Measurements from ENCODE around the gene ADCY4. TPM values are rescaled to one million over a fixed set of nuclear protein-coding genes. Genes with fewer than 3 reads are reported as not detected.
A peak's percentile ranks its signal among the peaks of the same experiment; 100 is the strongest.
"Not testable (repeated sequence)": the region's sequence is repeated elsewhere in the genome, so short reads cannot be mapped to it uniquely, and the experiment has no call there.

The ADCY4 gene
- total RNA-seq, 2 experiments from 2014 or later: 1.4 to 1.8 TPM

DNA sequence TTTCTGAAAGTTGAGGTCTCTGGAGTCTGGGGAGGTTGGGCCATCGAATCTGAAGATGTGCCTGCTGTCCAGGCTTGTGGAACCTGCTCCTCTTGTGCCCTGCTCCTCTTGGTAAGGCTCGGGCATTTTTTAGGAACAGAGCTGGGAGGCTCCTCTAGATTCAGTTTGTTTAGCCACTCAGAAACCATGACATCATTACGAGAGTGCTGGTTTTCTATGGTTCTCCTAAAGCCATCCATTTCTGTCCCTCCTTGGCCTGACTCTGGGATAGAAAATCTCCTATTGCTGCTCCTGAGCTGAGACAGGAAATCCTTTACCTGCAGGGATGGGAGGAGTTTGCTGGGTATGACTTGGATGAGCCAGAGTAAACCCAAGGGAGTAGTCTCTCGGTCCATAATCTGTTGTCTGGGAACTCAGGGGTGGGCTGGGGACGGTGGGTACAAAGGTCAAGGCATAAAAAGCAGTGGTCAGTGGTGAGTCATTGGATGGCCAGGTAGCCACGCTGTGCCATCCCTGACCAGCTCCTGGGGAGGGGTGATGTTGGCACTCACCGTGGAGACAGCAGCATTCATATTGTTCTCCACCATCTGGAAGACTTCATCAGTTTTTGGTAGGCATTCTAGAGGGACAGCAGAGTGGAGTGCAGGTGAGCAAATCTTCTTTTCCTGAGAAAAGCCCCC lies 2.4 kb upstream of the ADCY4 start:
- Mint-ChIP-seq H3K27me3 (peaks cover 12% of the 10 kb centered on the region), H3K4me3 (no peak overlapping the region), H3K36me3 (ENCODE audit: low read depth) (peaks cover 8% of the 10 kb centered on the region), H3K9me3 (ENCODE audit: low read depth) (no peaks in the 10 kb centered on the region), H3K27ac (no peak overlapping the region), H3K4me1 (peaks cover 27% of the 10 kb centered on the region)
- CTCF ChIA-PET: interaction anchor here (0.6 to 7.6 kb wide), 10 partner anchors 10 to 1392 kb away, joined by 3 to 76 read pairs (median 4); partner anchors contain the start of genes CBLN3, CIDEB and KHNYN
- intact Hi-C loops (cut with DNase I, micrococcal nuclease): no loop called here
- no peak for ATAC-seq
- no peak for DNase-seq
- POLR2A ChIA-PET: no interaction called here

DNA sequence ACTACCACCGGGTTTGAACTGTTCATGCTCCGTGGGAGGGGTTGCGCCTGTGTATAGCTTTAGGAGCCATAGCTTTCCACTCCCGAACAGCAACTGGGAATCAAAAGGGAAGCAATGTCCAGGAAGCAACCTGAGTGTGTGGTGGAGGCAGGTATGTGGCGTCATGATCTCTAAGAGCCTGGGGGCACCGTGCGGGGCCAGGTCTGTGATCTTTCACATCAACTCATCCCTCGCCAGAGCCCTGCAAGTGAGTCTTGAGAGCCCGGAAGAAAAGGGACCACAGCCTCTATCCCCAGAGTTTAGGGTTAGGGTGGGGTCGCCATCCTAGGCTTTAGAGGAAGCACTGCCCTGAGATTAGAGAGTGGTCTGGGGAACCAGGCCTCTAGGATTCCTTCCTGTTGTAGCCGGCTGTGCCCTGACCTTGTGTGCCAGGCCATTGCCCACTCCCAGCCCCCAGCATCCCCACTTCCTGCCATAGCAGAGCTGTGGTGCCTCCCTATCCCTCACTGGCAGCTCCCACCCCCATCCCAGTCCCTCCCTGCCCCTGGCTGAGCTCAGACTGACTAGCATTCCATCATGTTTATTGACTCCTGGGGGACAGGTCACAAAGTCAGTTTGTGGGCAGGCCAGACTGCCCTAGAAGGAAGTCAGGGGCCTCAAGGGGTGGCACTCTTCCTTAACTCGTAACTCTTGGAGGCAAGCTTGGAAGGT lies 745 bp upstream of the ADCY4 start:
- H3K27me3 Mint-ChIP-seq: peaks cover 19% of the 10 kb centered on the region
- no peak for ATAC-seq
- H3K4me3 Mint-ChIP-seq: no peak overlapping the region

DNA sequence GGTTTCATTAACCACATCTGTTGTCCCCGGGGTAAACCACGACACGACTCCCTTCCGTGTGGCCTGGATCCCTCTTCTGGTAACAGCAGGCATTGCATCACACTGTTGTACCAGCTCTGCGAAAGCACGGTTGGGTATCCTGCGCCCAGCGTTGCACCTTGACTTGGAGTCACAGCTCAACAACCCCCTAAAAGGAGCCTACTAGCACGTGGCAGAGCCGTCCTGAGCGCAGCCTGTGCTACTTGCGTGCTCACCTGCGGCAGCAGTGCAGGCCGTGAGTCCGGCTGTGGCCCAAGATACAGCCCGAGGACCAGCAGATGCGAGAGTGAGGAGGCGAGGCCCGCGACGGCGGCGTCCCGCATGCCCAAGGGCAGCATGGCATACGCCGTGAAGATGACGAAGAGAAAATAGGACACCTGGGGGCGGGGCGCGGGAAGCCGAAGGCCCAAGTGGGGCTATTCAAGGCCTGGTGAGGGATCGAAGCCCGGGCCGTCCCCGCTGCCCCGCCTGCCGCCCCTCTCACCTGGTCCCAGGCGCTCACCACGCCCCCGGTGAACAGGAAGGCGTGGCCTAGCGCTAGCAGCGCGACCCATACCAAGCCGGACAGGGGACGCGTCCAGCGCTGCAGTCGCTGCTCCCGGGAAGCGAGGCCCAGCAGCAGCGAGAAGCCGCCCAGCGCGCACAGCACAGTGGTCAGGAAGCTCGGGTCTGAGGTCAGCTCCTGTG lies 2.4 kb downstream of the ADCY4 start:
- peaks cover 24% of the 10 kb centered on the region for H3K27me3 Mint-ChIP-seq
- ATAC-seq: peak; percentile 82
- ChIA-PET POLR2A (interaction anchor here (0.6 to 2.4 kb wide), 6 partner anchors 34 to 105 kb away, joined by 3 to 15 read pairs (median 4); partner anchors contain the start of gene TINF2), CTCF (interaction anchor here (0.7 to 5.0 kb wide), 40 partner anchors 8 to 224 kb away, joined by 3 to 201 read pairs (median 6); partner anchors contain the start of genes CBLN3, CIDEB, IPO4 and KHNYN)
- H3K4me3 Mint-ChIP-seq: peak overlapping the region; percentile 53
- intact Hi-C loops (cut with DNase I, micrococcal nuclease): loop anchor here in 1 of 2 experiments (1.0 to 2.0 kb wide), 4 partner anchors 21 to 340 kb away; partner anchors contain the start of genes LTB4R, MDP1 and TINF2
- peak; percentile 91 for DNase-seq
- peaks cover 27% of the 10 kb centered on the region for H3K4me1 Mint-ChIP-seq
- H3K9me3 Mint-ChIP-seq (ENCODE audit: low read depth): no peaks in the 10 kb centered on the region
- H3K36me3 Mint-ChIP-seq (ENCODE audit: low read depth): peaks cover 8% of the 10 kb centered on the region
- peak overlapping the region; percentile 29 for H3K27ac Mint-ChIP-seq

More for the DNA sequence above, 745 bp upstream of the ADCY4 start:
- no peaks in the 10 kb centered on the region for H3K9me3 Mint-ChIP-seq (ENCODE audit: low read depth)
- peaks cover 37% of the 10 kb centered on the region for H3K4me1 Mint-ChIP-seq
- POLR2A ChIA-PET: interaction anchor here (0.6 to 1.4 kb wide), 2 partner anchors 96 to 120 kb away, joined by 3 to 5 read pairs; no protein-coding TSS in a partner anchor
- intact Hi-C loops (cut with DNase I, micrococcal nuclease): loop anchor here in 1 of 2 experiments (2.0 kb wide), 1 partner anchor 31 kb away; no protein-coding TSS in a partner anchor
- H3K36me3 Mint-ChIP-seq (ENCODE audit: low read depth): peaks cover 8% of the 10 kb centered on the region
- DNase-seq: no peak
- CTCF ChIA-PET: interaction anchor here (0.6 to 7.6 kb wide), 8 partner anchors 26 to 723 kb away, joined by 3 to 76 read pairs (median 5); partner anchors contain the start of genes CBLN3 and KHNYN
- H3K27ac Mint-ChIP-seq: no peak overlapping the region

DNA sequence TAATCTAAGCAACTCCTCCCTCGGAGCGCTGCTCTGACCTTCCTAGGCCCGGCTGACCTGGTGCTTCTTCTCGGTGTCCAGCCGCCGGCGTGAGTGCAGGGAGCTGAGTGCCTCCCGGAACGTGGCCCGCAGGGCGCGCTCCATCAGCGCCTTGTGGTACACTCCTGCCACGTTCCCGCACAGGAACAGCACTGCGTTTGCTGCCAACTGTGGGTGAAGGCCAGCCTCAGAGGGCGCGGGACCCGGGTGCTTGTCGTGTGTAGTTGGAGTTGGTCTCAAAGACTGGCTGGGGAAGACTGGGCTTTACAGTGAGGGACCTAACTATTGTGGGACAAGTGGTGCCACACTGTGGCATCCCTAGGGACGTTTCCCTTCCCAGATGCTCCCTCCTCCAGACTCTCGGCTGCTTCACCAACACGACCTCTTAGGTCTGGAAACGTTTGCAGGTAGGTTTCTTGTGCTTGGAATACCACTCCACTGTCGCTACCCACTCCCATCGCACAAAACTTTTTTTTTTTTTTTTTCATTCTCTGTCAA lies 3.1 kb downstream of the ADCY4 start:
- H3K36me3 Mint-ChIP-seq (ENCODE audit: low read depth): peaks cover 8% of the 10 kb centered on the region
- no peaks in the 10 kb centered on the region for H3K9me3 Mint-ChIP-seq (ENCODE audit: low read depth)
- peak overlapping the region; percentile 53 for H3K4me3 Mint-ChIP-seq
- peak overlapping the region; percentile 29 for H3K27ac Mint-ChIP-seq
- H3K27me3 Mint-ChIP-seq: peaks cover 24% of the 10 kb centered on the region
- ATAC-seq (no peak), DNase-seq (peak; percentile 33)
- peaks cover 29% of the 10 kb centered on the region for H3K4me1 Mint-ChIP-seq
- ChIA-PET CTCF (interaction anchor here (0.7 to 5.0 kb wide), 29 partner anchors 8 to 146 kb away, joined by 3 to 201 read pairs (median 5); partner anchors contain the start of genes CBLN3, CHMP4A, CIDEB and IPO4), POLR2A (interaction anchor here (1.0 to 2.4 kb wide), 2 partner anchors 100 to 103 kb away, joined by 4 to 15 read pairs; no protein-coding TSS in a partner anchor)
- intact Hi-C loops (cut with DNase I, micrococcal nuclease): loop anchor here in 1 of 2 experiments (1.0 to 2.0 kb wide), 4 partner anchors 20 to 341 kb away; partner anchors contain the start of genes LTB4R, MDP1 and TINF2

DNA sequence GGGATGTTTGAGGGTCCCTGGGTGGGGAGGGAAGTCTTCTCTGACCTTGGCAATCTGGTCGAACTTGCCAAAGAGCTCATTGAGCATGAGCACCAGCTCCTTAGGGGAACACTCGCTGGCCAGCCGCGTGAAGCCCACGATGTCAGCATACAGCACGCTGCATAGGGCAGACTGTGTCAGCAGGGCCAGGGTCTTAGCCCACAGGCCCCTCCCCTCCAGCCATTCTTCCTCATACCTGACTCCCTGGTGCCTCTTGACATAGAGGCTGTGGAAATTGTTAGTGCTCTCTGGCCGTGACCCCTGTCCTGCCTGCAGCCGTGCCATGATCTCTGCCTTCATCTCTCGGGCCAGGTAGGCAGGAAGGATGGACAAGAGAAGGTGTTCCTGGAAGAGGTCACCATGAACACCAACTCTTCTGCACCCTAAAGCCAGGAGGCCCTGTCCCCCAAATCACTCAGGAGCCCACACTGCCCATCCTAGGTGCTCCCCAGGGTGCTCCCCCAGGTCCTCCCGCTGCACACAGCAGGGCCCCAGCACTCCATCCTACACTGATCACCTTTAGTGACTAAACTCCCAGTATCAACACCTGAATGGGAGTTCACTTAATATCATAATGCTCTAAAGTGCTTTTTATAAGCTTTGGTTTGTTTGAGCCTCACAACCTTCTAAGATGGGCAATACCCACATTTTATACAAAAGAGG lies 3.7 kb downstream of the ADCY4 start:
- Mint-ChIP-seq H3K9me3 (ENCODE audit: low read depth) (no peaks in the 10 kb centered on the region), H3K27ac (no peak overlapping the region), H3K4me1 (peaks cover 29% of the 10 kb centered on the region), H3K36me3 (ENCODE audit: low read depth) (peaks cover 3% of the 10 kb centered on the region), H3K4me3 (no peak overlapping the region), H3K27me3 (peaks cover 26% of the 10 kb centered on the region)
- intact Hi-C loops (cut with DNase I, micrococcal nuclease): no loop called here
- ATAC-seq: no peak
- DNase-seq: no peak
- CTCF ChIA-PET: interaction anchor here (0.6 to 5.0 kb wide), 14 partner anchors 13 to 184 kb away, joined by 3 to 201 read pairs (median 6); partner anchors contain the start of genes CBLN3, CHMP4A, CIDEB and KHNYN
- POLR2A ChIA-PET: interaction anchor here (1.0 to 2.4 kb wide), 2 partner anchors 99 to 100 kb away, joined by 3 to 15 read pairs; partner anchors contain the start of gene KHNYN

DNA sequence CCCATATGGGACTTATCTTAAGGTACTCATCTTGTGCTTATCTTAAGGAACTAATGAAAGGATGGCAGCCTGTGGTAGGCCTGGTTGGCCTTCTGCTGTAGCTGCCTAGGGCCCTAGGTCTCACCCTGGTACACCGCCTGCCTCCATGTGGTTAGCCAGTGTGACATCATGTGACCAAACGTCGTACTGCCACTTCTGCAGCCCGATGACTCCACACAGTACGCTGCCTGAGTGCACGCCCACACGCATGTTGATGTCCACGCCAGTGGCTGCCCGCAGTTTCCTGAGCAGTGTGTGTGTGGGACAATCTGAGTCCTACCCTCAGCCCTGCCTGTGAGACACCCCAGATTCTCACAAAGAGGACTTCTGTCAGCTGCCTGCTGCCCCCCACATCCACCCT lies 5.1 kb downstream of the ADCY4 start:
- intact Hi-C loops (cut with DNase I, micrococcal nuclease): no loop called here
- Mint-ChIP-seq H3K4me3 (no peak overlapping the region), H3K36me3 (ENCODE audit: low read depth) (no peaks in the 10 kb centered on the region), H3K27ac (no peak overlapping the region), H3K27me3 (peaks cover 21% of the 10 kb centered on the region), H3K9me3 (ENCODE audit: low read depth) (no peaks in the 10 kb centered on the region), H3K4me1 (peaks cover 24% of the 10 kb centered on the region)
- peak; percentile 70 for DNase-seq
- POLR2A ChIA-PET: no interaction called here
- ATAC-seq: peak; percentile 40
- CTCF ChIA-PET: interaction anchor here (0.6 to 3.7 kb wide), 8 partner anchors 10 to 102 kb away, joined by 3 to 22 read pairs (median 4); partner anchors contain the start of gene CIDEB

DNA sequence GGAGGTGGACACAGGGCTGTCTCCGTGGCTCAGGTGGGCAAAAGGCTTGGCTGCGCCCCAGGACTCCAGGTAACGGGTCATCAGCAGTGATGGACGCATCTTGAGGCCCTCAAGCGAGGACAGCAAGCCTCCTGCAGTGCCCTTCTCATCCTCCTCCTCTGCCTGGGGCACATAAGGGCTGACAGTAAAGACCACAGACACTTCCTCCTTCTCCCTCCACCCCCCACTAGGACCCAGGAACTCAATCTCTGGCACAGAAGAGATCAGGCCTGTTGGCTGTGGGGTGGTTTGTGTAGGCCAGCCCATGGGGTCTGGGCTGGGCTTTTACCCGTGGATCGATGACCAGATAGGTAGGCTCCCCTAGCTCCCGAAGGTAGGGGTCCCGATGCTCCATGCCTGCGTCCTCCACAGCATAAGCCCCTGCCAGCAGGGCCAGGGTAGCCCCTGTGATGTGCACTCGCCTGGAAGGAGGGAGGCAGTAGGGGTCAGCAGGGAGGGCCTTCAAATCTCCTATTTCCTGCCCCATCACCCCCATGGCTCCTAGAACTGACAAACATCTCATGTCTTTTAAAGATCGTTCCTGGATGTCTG lies 5.7 kb downstream of the ADCY4 start:
- H3K4me1 Mint-ChIP-seq: peaks cover 22% of the 10 kb centered on the region
- H3K27ac Mint-ChIP-seq: no peak overlapping the region
- POLR2A ChIA-PET: no interaction called here
- CTCF ChIA-PET: interaction anchor here (0.6 to 3.7 kb wide), 8 partner anchors 11 to 103 kb away, joined by 3 to 22 read pairs (median 4); partner anchors contain the start of genes CIDEB, DHRS1 and NOP9
- DNase-seq (no peak), ATAC-seq (no peak)
- no peaks in the 10 kb centered on the region for H3K36me3 Mint-ChIP-seq (ENCODE audit: low read depth)
- no peak overlapping the region for H3K4me3 Mint-ChIP-seq
- no peaks in the 10 kb centered on the region for H3K9me3 Mint-ChIP-seq (ENCODE audit: low read depth)
- intact Hi-C loops (cut with DNase I, micrococcal nuclease): no loop called here
- peaks cover 19% of the 10 kb centered on the region for H3K27me3 Mint-ChIP-seq

DNA sequence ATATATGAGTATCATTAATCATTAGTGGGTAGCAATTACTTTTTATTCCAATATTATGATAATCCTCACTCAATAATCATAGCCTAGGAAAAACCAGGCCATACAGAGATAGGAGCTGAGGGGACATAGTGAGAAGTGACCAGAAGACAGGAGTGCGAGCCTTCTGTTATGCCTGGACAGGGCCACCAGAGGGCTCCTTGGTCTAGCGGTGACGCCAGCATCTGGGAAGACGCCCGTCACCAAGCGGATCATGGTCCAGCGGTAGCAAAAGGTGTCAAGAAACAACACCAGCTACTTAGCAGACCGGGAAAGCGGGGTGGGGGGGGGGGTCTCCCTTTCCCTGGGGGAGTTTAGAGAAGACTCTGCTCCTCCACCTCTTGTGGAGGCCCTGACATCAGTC lies 7.0 kb downstream of the ADCY4 start:
- H3K36me3 Mint-ChIP-seq (ENCODE audit: low read depth); POLR2A ChIA-PET; intact Hi-C loops (cut with DNase I, micrococcal nuclease); ATAC-seq; H3K4me3 Mint-ChIP-seq; H3K27ac Mint-ChIP-seq; H3K9me3 Mint-ChIP-seq (ENCODE audit: low read depth): not testable (repeated sequence)
- peak; percentile 42 for DNase-seq
- H3K27me3 Mint-ChIP-seq: peaks cover 18% of the 10 kb centered on the region
- peaks cover 18% of the 10 kb centered on the region for H3K4me1 Mint-ChIP-seq
- CTCF ChIA-PET: interaction anchor here (0.6 to 3.7 kb wide), 4 partner anchors 12 to 104 kb away, joined by 3 to 22 read pairs (median 6); partner anchors contain the start of gene CIDEB

DNA sequence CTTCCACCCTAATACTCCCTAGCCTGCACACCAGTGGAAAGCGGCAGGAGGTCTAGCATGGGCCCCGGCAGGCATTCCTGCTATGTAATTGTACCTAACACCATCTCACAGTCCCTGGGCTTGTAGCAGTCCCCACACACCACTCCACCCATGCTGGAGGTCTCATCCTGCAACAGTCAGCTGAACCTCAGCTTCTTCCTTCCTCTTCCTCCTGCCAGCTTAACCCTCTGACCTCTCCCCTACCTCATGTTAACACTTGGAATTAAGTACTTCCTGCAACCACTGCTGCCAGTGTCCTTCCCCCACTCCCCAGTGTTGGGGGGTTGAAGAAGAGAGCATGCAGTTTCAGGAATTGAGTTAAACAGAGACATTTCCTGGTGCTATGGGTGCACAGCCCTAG lies 7.6 kb downstream of the ADCY4 start:
- Mint-ChIP-seq H3K36me3 (ENCODE audit: low read depth) (no peaks in the 10 kb centered on the region), H3K27ac (no peak overlapping the region), H3K4me3 (no peak overlapping the region), H3K4me1 (peaks cover 14% of the 10 kb centered on the region), H3K9me3 (ENCODE audit: low read depth) (no peaks in the 10 kb centered on the region), H3K27me3 (peaks cover 14% of the 10 kb centered on the region)
- intact Hi-C loops (cut with DNase I, micrococcal nuclease): no loop called here
- no peak for DNase-seq
- ATAC-seq: no peak
- CTCF ChIA-PET: interaction anchor here (0.6 to 3.7 kb wide), 7 partner anchors 10 to 218 kb away, joined by 3 to 22 read pairs (median 3); partner anchors contain the start of gene CIDEB
- POLR2A ChIA-PET: no interaction called here
